ENCODE results near the gene PCBP4.

Gene PCBP4

DNA sequence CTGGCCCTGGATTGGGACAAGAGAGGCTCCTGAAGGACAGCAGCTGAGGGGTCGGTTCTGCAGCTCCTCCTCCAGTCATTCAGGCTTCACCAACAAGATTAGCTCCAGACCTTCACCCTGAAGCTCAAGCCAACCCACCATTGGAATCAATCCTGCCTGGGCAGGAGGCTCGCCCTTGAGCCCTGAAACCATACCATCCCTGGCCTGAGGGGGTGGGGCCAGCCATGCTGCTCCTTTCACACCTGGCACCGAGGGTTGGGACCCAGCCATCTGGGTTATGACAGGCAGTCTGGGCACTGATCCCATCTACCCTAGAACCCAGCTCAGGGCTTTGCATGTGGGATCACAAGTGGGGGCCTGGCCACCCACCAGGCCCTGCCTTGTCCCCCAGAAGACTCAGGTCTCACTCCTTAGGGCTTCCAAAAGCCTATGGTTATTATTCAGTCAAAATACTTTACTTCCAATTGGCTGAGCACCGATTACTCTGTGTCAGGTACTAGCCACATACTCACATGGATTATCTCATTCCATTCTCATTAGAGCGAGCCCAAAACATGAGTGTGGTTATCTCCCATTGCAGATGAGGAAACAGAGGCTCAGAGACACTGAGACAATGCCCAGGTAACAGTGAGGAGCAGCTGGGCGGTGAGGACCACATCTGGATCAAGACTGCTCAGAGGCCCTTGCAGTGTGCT lies 3.5 kb upstream of the PCBP4 start:
- no peak for DNase-seq

DNA sequence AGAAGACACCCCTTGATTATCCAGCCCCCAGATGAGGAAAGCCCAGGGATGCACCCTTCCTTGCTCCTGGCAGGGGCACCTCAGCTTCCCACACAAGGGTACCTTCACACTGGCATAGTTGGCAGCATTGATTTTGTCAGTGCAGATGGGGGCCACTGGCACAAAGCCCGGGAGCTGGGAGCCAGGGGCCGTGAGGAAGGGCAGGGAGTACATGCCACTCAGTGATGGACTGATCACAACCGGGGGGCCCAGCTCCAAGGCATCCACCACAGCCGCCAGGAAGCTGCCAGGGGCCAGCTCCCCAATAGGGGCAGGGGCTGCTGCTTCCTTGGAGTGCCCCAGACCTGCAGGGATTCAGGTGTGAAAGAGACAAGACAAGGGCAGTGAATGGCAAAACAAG lies 2.6 kb upstream of the PCBP4 start:
- no peak for DNase-seq

- no peak for DNase-seq
Measured at GRCh38 chr3:51968883-51969678, 1.8 kb upstream of the PCBP4 start.

DNA sequence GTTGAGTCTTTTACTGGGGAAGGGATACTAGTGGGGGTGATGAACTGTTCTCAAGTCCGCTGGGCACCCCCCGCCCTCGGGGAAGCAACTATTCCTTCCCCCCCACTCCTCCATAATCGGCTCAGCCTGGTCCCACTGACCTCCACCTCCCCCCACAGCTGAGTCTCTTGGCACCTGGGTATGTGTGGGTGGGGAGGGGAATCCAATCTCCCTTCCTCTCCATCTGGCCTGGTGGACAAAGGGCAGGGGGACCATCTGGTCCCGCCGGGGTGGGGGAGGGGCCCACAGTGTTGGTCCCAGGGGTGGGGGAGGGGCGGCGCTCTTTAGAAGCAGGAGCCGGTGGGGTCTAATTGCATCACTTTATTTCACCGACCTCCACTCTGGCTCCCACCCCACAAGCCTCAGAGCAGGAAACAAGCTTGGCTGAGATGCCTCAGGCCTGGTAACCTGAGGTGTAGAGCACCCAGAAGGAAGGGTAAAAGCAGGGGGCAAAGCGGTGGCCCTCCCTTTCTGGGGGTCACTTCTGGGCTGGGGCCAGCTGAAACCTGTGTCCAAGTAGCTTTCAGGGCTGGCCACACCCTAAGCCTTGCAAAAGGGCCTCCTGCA lies 1.0 kb upstream of the PCBP4 start:
- DNase-seq = no peak

DNA sequence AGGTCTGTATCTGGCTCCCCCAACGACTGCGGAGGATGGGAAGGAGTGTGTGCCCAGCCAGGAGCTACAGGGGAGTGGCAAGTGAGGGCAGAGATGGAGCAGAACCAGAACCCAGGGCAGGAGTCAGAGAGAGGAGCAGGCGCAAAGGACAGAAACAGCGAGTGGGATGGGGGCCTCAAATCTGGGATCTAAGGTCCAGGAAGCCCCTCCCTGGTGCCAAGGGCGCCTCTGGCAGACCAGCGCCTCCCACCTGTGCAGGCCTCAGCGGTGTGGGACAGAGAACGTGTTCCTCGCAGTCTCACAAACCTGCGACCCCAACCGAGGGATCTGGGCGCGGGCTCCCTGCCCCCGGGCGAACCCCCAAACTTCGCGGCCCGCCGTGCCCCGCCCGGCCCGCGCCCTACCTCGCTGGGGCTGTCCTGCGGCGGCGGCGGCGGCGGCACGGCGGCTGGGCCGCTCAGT lies 301 bp downstream of the PCBP4 start:
- no peak for DNase-seq

- DNase-seq = no peak
Measured at GRCh38 chr3:51966486-51966885, 768 bp downstream of the PCBP4 start.

GRCh38 chr3:51966016-51966415 lies 1.2 kb downstream of the PCBP4 start:
- no peak for DNase-seq

DNA sequence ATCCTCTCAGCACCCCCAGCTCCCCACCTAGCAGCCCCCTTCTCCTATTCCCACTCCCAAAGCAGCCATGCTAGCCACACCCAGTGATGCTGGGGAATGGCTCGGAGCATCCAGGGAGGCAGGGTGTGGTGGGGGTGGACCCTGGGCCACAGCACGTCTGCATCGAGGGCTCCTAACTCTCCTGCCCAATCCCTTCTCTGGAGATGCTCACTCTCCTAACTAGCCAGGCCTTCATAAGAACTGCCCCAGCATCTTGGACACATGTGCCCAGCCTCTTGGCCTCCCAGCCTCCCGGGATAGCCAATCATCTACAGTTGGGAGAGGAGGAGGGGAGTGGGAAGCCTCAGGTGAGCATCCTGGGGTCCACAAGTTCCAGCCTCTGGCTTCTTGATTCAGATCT lies 2.7 kb downstream of the PCBP4 start:
- no peak for DNase-seq

GRCh38 chr3:51963951-51964451 lies 3.3 kb downstream of the PCBP4 start:
- DNase-seq = no peak

- DNase-seq = no peak
Measured at GRCh38 chr3:51962854-51963530, 4.3 kb downstream of the PCBP4 start.

DNA sequence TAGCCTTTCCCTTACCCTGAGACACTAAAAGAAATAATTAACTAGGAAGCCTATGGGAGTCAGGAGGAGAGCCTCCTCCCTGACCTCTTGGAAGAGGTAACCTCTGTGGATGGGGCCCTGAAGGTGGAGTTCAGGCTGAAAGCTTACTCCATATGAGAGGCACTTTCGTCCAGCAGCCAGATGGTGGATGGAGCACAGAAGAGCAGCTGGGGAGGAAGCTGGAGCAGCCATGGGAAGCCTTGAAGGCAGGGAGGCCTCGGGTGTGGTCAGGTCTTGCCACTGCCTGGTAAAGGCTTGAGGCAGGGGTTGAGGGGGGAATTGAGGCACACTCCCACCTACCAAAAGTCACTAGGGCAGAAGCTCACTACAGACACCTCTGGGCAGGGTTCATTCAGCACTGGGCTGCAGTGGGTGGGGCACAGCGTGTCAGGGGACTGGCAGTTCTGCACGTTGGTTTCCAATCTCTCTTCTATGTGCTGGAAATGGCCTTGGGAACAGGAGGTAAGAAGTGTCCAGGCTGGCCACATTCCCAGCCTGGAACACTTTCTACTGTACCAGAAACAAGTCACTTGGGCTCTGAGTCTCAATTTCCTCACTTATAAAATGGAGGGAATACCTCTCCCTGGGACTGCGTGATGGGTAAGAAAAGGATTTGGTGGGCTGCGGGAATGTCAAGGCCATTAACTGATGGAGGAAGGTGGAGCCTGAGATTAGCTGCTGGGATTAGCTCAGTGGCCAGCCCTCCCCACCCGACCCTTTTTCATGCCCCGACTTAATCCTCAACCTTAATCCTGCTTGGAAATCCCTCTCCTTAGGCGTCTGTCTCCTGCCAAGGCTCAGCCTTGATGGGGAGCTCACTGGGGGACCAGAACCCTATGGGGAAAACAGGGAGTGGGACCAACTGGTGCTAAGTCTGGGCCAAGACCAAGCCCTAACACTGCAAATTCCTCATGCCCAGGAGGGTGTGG lies 5.4 kb downstream of the PCBP4 start:
- DNase-seq = no peak

- no peak for DNase-seq
Measured at GRCh38 chr3:51961011-51961410, 6.2 kb downstream of the PCBP4 start.

DNA sequence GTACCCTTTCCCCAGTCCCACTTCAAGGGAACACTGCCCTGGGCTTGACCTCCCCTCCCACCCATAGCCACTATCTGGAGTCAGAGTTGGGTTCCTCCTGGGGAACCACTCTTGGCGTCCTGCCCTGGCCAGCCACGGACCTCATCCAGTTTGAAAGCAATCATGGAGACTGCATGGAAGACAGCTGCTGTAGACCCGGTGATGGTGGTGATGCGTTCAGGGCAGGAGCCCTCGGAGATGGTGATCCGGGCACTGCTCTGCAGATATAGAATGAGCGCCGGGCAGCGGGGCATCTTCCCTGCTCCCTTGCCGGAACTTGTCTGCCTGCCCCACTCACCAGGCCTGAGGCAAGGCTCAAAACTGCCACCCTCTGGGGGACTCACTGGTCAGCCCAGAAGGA lies 6.9 kb downstream of the PCBP4 start:
- DNase-seq = no peak

GRCh38 chr3:51959651-51960050 lies 7.6 kb downstream of the PCBP4 start:
- no peak for DNase-seq

- no peak for DNase-seq
Measured at GRCh38 chr3:51958603-51959521, 8.4 kb downstream of the PCBP4 start.

DNA sequence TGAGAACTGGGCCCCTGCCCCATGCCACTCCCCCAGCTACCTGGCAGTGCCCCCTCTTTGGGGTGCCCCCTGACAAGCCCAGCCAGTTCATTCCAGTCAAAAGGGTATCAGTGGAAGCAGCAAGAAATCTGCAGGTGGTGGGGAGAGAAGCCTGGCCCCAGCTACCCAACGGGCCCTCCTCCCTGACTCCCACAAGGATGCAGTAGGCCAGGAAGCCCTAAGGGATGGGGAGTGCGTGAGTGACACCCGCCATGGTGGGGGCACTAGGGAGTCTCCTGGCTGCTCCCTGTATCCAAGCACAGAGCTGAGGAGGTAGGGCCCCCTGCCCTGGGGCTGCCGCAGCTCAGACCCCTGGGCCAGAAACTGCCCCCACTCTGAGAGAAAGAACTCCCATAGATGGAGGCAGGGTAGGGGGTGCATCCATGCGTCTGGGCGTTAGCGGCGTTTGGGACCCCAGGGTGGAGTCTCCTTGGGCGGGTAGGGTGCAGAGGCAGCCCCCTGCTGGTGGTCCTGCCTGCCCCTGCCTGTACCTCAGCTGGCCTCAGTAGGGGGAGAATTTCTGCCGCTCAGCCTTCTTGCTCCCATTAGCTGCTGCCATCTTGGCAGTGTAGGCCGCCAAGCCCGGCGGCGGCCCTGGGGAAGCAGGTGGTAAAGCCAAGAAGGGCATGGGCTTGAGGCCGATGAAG lies 9.6 kb downstream of the PCBP4 start:
- DNase-seq = no peak

DNA sequence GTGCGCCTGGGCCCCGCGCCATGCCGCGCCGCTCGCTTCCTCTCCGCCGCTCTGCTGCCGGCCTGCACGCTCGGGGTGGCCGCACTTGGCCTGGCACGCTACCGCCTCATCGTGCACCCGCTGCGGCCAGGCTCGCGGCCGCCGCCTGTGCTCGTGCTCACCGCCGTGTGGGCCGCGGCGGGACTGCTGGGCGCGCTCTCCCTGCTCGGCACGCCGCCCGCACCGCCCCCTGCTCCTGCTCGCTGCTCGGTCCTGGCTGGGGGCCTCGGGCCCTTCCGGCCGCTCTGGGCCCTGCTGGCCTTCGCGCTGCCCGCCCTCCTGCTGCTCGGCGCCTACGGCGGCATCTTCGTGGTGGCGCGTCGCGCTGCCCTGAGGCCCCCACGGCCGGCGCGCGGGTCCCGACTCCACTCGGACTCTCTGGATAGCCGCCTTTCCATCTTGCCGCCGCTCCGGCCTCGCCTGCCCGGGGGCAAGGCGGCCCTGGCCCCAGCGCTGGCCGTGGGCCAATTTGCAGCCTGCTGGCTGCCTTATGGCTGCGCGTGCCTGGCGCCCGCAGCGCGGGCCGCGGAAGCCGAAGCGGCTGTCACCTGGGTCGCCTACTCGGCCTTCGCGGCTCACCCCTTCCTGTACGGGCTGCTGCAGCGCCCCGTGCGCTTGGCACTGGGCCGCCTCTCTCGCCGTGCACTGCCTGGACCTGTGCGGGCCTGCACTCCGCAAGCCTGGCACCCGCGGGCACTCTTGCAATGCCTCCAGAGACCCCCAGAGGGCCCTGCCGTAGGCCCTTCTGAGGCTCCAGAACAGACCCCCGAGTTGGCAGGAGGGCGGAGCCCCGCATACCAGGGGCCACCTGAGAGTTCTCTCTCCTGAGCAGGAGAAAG lies 11.1 kb downstream of the PCBP4 start:
- peak; percentile 52 for DNase-seq

DNA sequence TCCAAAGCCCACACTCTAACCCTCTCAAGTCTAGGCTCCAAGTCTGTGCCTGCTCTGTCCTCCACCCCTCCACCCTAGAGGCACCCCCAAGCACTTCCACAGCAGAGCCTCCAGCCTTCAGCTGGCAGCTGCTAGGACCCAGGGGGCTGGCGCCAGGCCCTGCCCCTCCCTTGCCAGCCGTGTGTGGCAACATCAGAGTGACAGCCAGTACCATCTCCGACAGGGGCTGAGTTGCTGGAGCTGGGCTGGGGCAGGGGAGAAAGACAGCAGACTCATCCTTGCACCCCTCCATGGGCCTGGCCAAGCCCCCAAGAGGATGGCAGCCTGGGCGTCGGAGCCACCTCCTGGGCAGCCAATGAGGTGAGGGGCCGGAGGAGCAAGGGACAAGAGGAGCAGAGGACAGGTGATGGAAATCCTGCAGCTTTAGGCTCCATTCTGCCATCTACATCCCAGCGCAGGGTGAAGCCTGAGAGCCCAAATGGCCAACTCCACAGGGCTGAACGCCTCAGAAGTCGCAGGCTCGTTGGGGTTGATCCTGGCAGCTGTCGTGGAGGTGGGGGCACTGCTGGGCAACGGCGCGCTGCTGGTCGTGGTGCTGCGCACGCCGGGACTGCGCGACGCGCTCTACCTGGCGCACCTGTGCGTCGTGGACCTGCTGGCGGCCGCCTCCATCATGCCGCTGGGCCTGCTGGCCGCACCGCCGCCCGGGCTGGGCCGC lies 11.9 kb downstream of the PCBP4 start, which contains the start of gene GPR62:
TSS of gene GPR62 (plus strand) at position 207 of the 718 bp plus-strand sequence. CDS start at position 479, 272 bp downstream.
- DNase-seq = no peak

Data from activated CD4-positive, CD25-positive, alpha-beta regulatory T cell treated with anti-CD3 and anti-CD28 coated beads, Interleukin-2, amount 50 U/mL, for 72 hours (primary cell).